Epithelial cell of esophagus (primary cell): ENCODE measurements around the gene PTPRT.

ENCODE experiments used
- DNase-seq: peaks from one replicate; pipeline ENCODE4 v3.0.0; 2010; ENCODE audit warnings: low read depth
- H3K4me3 ChIP-seq: 2 replicates; pipeline ENCODE4 v1.5.1; 2011; ENCODE audit warnings: mild to moderate bottlenecking, low read length, control low read depth
- CTCF ChIP-seq: IDR thresholded peaks from 2 replicates; pipeline ENCODE4 v1.5.1; 2011; ENCODE audit warnings: low read depth, mild to moderate bottlenecking, low read length, control low read depth, inconsistent platforms; ENCODE audit not compliant: insufficient read depth; ENCODE audit errors: missing control alignments

The PTPRT gene

GRCh38 chr20:42204109-42204660 lies 985.5 kb downstream of the PTPRT start:
- no peak for DNase-seq
- no peak overlapping the region for H3K4me3 ChIP-seq
- no peak for TF ChIP-seq CTCF

- no peak for DNase-seq
- H3K4me3 ChIP-seq: no peak overlapping the region
- no peak for TF ChIP-seq CTCF
Observed at GRCh38 chr20:42197599-42197998, 992.1 kb downstream of the PTPRT start.

- no peak for DNase-seq
- H3K4me3 ChIP-seq: no peak overlapping the region
- no peak for TF ChIP-seq CTCF
Observed at GRCh38 chr20:42193119-42193518, 996.6 kb downstream of the PTPRT start.

GRCh38 chr20:42192321-42192720 lies 997.4 kb downstream of the PTPRT start:
- TF ChIP-seq CTCF: no peak
- no peak for DNase-seq
- no peak overlapping the region for H3K4me3 ChIP-seq

GRCh38 chr20:42191140-42191860 lies 998.4 kb downstream of the PTPRT start:
- TF ChIP-seq CTCF: no peak
- no peak overlapping the region for H3K4me3 ChIP-seq
- peak; percentile 23 for DNase-seq

- no peak overlapping the region for H3K4me3 ChIP-seq
- no peak for TF ChIP-seq CTCF
- DNase-seq: no peak
Observed at GRCh38 chr20:42190084-42190483, 999.6 kb downstream of the PTPRT start.

GRCh38 chr20:42186337-42186736 lies 1003.4 kb downstream of the PTPRT start:
- DNase-seq: no peak
- no peak for TF ChIP-seq CTCF
- H3K4me3 ChIP-seq: no peak overlapping the region
